Measurements from ENCODE around the gene TSHZ2. TPM values are rescaled to one million over a fixed set of nuclear protein-coding genes. Genes with fewer than 3 reads are reported as not detected.

Gene TSHZ2
- total and polyA plus RNA-seq, 2 donors (not counting 1 experiment from before 2014, with no cell fraction given), result 1.00 to 5.7 TPM

GRCh38 chr20:53253668-53254067, 281.5 kb downstream of the TSHZ2 start:
- H3K4me2 ChIP-seq (replicated peaks; ENCODE audit: low read depth, low read length, poor library complexity, severe bottlenecking), result no peak overlapping the region
- DNase-seq, result no peak
- CTCF ChIA-PET, result no interaction called here
- TF ChIP-seq CTCF (IDR thresholded peaks at IDR 0.05) (no peak), EZH2 (IDR thresholded peaks at IDR 0.05; ENCODE audit: borderline replicate concordance, insufficient read depth, low read depth, low read length, poor library complexity, severe bottlenecking) (no peak)
- no peak overlapping the region for H3K4me3 Mint-ChIP-seq
- H4K20me1 ChIP-seq (ENCODE audit: control insufficient read depth, insufficient read depth, low read length, poor library complexity, severe bottlenecking), result no peaks in the 10 kb centered on the region
- no peaks in the 10 kb centered on the region for H3K4me1 Mint-ChIP-seq
- H3K79me2 ChIP-seq (ENCODE audit: control insufficient read depth, insufficient read depth, low read length), result no peaks in the 10 kb centered on the region
- no peak overlapping the region for H3K27ac ChIP-seq (ENCODE audit: low read length in 2 of 2)
- no peaks in the 10 kb centered on the region for H3K9me3 Mint-ChIP-seq (ENCODE audit: insufficient read depth)
- peaks cover 0 to 3% (median 0%) of the 10 kb centered on the region in 3 donors for H3K9me3 ChIP-seq (ENCODE audit: control extremely low read depth in 1 of 3, control insufficient read depth in 2 of 3, insufficient read depth in 1 of 3, low read length in 2 of 3)
- 97% methylated on average over 18 of the region's 18 CpGs for WGBS (ENCODE audit: insufficient coverage)
- H2AFZ ChIP-seq (ENCODE audit: insufficient read depth, low read depth, low read length, poor library complexity, severe bottlenecking), result no peak overlapping the region
- no peak overlapping the region for H3K4me3 ChIP-seq (ENCODE audit: control extremely low read depth in 1 of 5, extremely low read depth in 1 of 5, insufficient read depth in 1 of 5, low read depth in 2 of 5, low read length in 4 of 5)
- no peaks in the 10 kb centered on the region for H3K4me1 ChIP-seq (ENCODE audit: control insufficient read depth in 2 of 2, insufficient read depth in 2 of 2, low read length in 2 of 2)
- no peak overlapping the region for H3K27ac Mint-ChIP-seq
- no peak for ATAC-seq (ENCODE audit: low read depth)
- POLR2A ChIA-PET, result no interaction called here
- peaks cover 0 to 9% (median 0%) of the 10 kb centered on the region in 4 experiments for H3K27me3 ChIP-seq (replicated peaks in 1 of 4; ENCODE audit: control extremely low read depth in 1 of 4, control insufficient read depth in 3 of 4, insufficient read depth in 4 of 4, low read length in 3 of 4)
- no peak overlapping the region for H3K9ac ChIP-seq (ENCODE audit: low read length)
- no peaks in the 10 kb centered on the region for H3K36me3 ChIP-seq (replicated peaks in 1 of 2; ENCODE audit: control extremely low read depth in 1 of 2, control insufficient read depth in 1 of 2, extremely low read depth in 1 of 2, insufficient read depth in 2 of 2, low read length in 1 of 2)
- peaks cover 12% of the 10 kb centered on the region for H3K27me3 Mint-ChIP-seq
- intact Hi-C loops (cut with micrococcal nuclease), result no loop called here

- no peaks in the 10 kb centered on the region for H3K9me3 Mint-ChIP-seq (ENCODE audit: insufficient read depth)
- H3K79me2 ChIP-seq (ENCODE audit: control insufficient read depth, insufficient read depth, low read length), result no peaks in the 10 kb centered on the region
- H3K4me3 Mint-ChIP-seq, result no peak overlapping the region
- no peaks in the 10 kb centered on the region for H4K20me1 ChIP-seq (ENCODE audit: control insufficient read depth, insufficient read depth, low read length, poor library complexity, severe bottlenecking)
- H3K4me3 ChIP-seq (ENCODE audit: control extremely low read depth in 1 of 5, extremely low read depth in 1 of 5, insufficient read depth in 1 of 5, low read depth in 2 of 5, low read length in 4 of 5), result no peak overlapping the region
- H3K27me3 Mint-ChIP-seq, result peaks cover 6% of the 10 kb centered on the region
- peaks cover 0 to 3% (median 0%) of the 10 kb centered on the region in 3 donors for H3K9me3 ChIP-seq (ENCODE audit: control extremely low read depth in 1 of 3, control insufficient read depth in 2 of 3, insufficient read depth in 1 of 3, low read length in 2 of 3)
- H2AFZ ChIP-seq (ENCODE audit: insufficient read depth, low read depth, low read length, poor library complexity, severe bottlenecking), result no peak overlapping the region
- ChIA-PET CTCF (no interaction called here), POLR2A (no interaction called here)
- H3K9ac ChIP-seq (ENCODE audit: low read length), result no peak overlapping the region
- 92% methylated on average over 14 of the region's 18 CpGs for WGBS (ENCODE audit: insufficient coverage)
- TF ChIP-seq CTCF (IDR thresholded peaks at IDR 0.05), result no peak
- no peak for TF ChIP-seq EZH2 (IDR thresholded peaks at IDR 0.05; ENCODE audit: borderline replicate concordance, insufficient read depth, low read depth, low read length, poor library complexity, severe bottlenecking)
- no peak for ATAC-seq (ENCODE audit: low read depth)
- no peak overlapping the region for H3K27ac ChIP-seq (ENCODE audit: low read length in 2 of 2)
- H3K4me1 ChIP-seq (ENCODE audit: control insufficient read depth in 2 of 2, insufficient read depth in 2 of 2, low read length in 2 of 2), result no peaks in the 10 kb centered on the region
- no peaks in the 10 kb centered on the region for H3K36me3 ChIP-seq (replicated peaks in 1 of 2; ENCODE audit: control extremely low read depth in 1 of 2, control insufficient read depth in 1 of 2, extremely low read depth in 1 of 2, insufficient read depth in 2 of 2, low read length in 1 of 2)
- peaks cover 0 to 2% (median 1%) of the 10 kb centered on the region in 4 experiments for H3K27me3 ChIP-seq (replicated peaks in 1 of 4; ENCODE audit: control extremely low read depth in 1 of 4, control insufficient read depth in 3 of 4, insufficient read depth in 4 of 4, low read length in 3 of 4)
- H3K27ac Mint-ChIP-seq, result no peak overlapping the region
- no peaks in the 10 kb centered on the region for H3K4me1 Mint-ChIP-seq
- intact Hi-C loops (cut with micrococcal nuclease), result no loop called here
- H3K4me2 ChIP-seq (replicated peaks; ENCODE audit: low read depth, low read length, poor library complexity, severe bottlenecking), result no peak overlapping the region
- no peak for DNase-seq
Measured at GRCh38 chr20:53255102-53255710, 283.0 kb downstream of the TSHZ2 start.
